Spleen (tissue), 7 donors: ENCODE results near the gene LRTM2.

Source experiments
- CTCF ChIP-seq, 11 experiments: fragments of 200-600 bp in 7 of 11; fragments of 450-650 bp in 4 of 11; sonication (generic) in 4 of 11; IDR thresholded peaks in 8 of 11; conservative IDR thresholded peaks in 3 of 11; 1 replicate in 7 of 11; 2 replicates in 4 of 11; pipeline versions ENCODE4 v1.4.0 to v1.8.0; 2016 to 2021; ENCODE audit warnings: antibody characterized with exemption in 11 of 11, inconsistent platforms in 4 of 11, mild to moderate bottlenecking in 1 of 11
- POLR2AphosphoS5 ChIP-seq, 3 donors: sonication (generic); formaldehyde crosslinking; IDR thresholded peaks; one replicate each; pipeline ENCODE4 v1.5.1; 2017; ENCODE audit warnings: antibody characterized with exemption in 3 of 3
- donor health status: DM: no; HTN: no; CAD: no; lungs with moderate emphysema.
- donor health status: DM: no; HTN: no; CAD: no.
- donor health status: DM: no; HTN: no; CAD: no.

GRCh38 chr12:1878695-1879094, 58.3 kb downstream of the LRTM2 start:
- no peak for TF ChIP-seq CTCF (IDR thresholded peaks at IDR 0.05 in 8 of 11, conservative IDR thresholded peaks at IDR 0.05 in 3 of 11)
- TF ChIP-seq POLR2AphosphoS5 (IDR thresholded peaks at IDR 0.05) = no peak
